GM12892 (cell line): ENCODE results near the gene BCAR1.

ENCODE experiments used
- POLR2A ChIP-seq: IDR thresholded peaks from 2 replicates; pipeline ENCODE4 v1.6.1; 2011; ENCODE audit warnings: low read depth, low read length, control low read depth
- POLR2AphosphoS5 ChIP-seq: IDR thresholded peaks from 2 replicates; pipeline ENCODE4 v1.6.1; 2011; ENCODE audit warnings: low read depth, low read length, control low read depth

- no peak for TF ChIP-seq POLR2A
- TF ChIP-seq POLR2AphosphoS5: no peak
Measured at GRCh38 chr16:75204410-75204758, 47.0 kb downstream of the BCAR1 start.
